Peyer's patch (tissue), 4 donors: ENCODE measurements around the gene RAMP3. TPM values are rescaled to one million over a fixed set of nuclear protein-coding genes. Genes with fewer than 3 reads are reported as not detected.
"Not testable (repeated sequence)": the region's sequence is repeated elsewhere in the genome, so short reads cannot be mapped to it uniquely, and the experiment has no call there.

Experiments
- DNase-seq, 3 donors: peaks; one replicate each; pipeline ENCODE4 v3.0.0-alpha.2; 2017 to 2019
- H3K27ac ChIP-seq, 4 donors: fragments of 200-600 bp; sonication (generic); one replicate each; pipeline ENCODE4 v1.5.1; 2016 to 2019
- H3K27me3 ChIP-seq, 2 donors: fragments of 200-600 bp; sonication (generic); one replicate each; pipeline ENCODE4 v1.5.1; 2019
- H3K36me3 ChIP-seq, 3 donors: fragments of 200-600 bp; sonication (generic); one replicate each; pipeline ENCODE4 v1.5.1; 2016 to 2019
- H3K4me1 ChIP-seq, 4 donors: fragments of 200-600 bp; sonication (generic); one replicate each; pipeline ENCODE4 v1.5.1; 2016 to 2019
- H3K4me3 ChIP-seq, 4 donors: fragments of 200-600 bp; sonication (generic); 1 replicate in 3 of 4; 2 replicates in 1 of 4; pipeline ENCODE4 v1.5.1; 2016 to 2019; ENCODE audit warnings: mild to moderate bottlenecking in 1 of 4
- H3K9me3 ChIP-seq, 4 donors: fragments of 200-600 bp; sonication (generic); one replicate each; pipeline ENCODE4 v1.5.1; 2016 to 2019; ENCODE audit warnings: mild to moderate bottlenecking in 1 of 4
- POLR2A ChIP-seq, 2 donors: fragments of 450-650 bp; IDR thresholded peaks; one replicate each; pipeline ENCODE4 v1.5.1; 2017; ENCODE audit warnings: antibody characterized with exemption in 2 of 2, mild to moderate bottlenecking in 2 of 2, moderate library complexity in 2 of 2
- total RNA-seq, 4 donors: library from RNA; depleted of rRNA; stranded (reverse); fragments of >200 nt; gene quantifications; one replicate each; pipeline ENCODE4 v1.1.0, GENCODE V29; 2016
- TF ChIP-seq, protein P1 (sequence below), 6 experiments: fragments of 450-650 bp in 4 of 6; fragments of 200-600 bp in 2 of 6; sonication (generic) in 1 of 6; IDR thresholded peaks; one replicate each; pipeline ENCODE4 v1.5.1; 2017 to 2019; ENCODE audit warnings: antibody characterized with exemption in 6 of 6, mild to moderate bottlenecking in 3 of 6, moderate library complexity in 1 of 6

The RAMP3 gene
- total RNA-seq, 4 donors from 2014 or later, result 8.6 to 89.1 (median 20.1) TPM

DNA sequence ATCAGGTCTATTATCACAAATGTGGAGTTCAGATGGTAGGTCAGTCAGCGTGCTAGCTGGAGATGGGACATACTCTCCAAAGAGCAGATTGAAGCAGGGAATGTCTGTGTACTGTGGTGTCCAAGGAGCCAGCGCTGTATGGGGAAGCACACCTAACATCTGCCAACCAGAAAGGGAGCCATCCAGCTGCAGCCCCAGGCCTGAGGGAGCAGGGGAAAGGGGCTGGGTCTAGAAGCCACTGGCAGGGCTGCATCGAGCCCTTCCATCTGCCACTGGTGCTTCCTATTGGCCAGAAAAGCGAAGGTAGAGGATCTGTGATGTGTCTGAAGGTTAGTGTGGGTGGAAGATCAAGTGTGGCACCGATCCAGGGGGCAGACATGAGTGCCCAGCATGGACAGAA lies 8.0 kb upstream of the RAMP3 start:
- H3K9me3 ChIP-seq, result no peaks in the 10 kb centered on the region
- no peak overlapping the region for H3K4me3 ChIP-seq
- DNase-seq, result no peak
- H3K36me3 ChIP-seq, result no peaks in the 10 kb centered on the region
- no peak for TF ChIP-seq POLR2A (IDR thresholded peaks at IDR 0.05)
- TF ChIP-seq, protein P1, sequence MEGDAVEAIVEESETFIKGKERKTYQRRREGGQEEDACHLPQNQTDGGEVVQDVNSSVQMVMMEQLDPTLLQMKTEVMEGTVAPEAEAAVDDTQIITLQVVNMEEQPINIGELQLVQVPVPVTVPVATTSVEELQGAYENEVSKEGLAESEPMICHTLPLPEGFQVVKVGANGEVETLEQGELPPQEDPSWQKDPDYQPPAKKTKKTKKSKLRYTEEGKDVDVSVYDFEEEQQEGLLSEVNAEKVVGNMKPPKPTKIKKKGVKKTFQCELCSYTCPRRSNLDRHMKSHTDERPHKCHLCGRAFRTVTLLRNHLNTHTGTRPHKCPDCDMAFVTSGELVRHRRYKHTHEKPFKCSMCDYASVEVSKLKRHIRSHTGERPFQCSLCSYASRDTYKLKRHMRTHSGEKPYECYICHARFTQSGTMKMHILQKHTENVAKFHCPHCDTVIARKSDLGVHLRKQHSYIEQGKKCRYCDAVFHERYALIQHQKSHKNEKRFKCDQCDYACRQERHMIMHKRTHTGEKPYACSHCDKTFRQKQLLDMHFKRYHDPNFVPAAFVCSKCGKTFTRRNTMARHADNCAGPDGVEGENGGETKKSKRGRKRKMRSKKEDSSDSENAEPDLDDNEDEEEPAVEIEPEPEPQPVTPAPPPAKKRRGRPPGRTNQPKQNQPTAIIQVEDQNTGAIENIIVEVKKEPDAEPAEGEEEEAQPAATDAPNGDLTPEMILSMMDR (IDR thresholded peaks at IDR 0.05), result no peak
- no peaks in the 10 kb centered on the region for H3K27me3 ChIP-seq
- H3K27ac ChIP-seq, result no peak overlapping the region
- H3K4me1 ChIP-seq, result no peaks in the 10 kb centered on the region

DNA sequence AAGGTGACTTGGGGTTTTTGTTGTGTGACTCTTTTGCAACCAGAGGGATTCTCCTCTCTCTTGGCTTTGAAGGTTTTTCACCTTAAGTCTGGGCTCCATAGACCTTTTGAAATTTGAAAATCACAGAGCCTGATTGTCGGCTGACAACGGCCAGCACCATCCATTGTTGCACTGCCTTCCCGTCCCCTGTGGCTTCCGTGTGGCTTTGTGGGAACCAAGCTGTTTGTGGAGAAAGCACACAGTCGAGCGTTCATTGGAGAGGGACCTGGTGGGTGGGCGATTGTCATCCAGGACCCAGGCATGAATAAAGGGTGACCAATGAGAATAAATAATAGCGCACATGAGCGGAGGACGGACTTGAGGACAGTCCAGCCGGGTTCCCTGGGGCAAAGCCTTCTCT lies 7.4 kb upstream of the RAMP3 start:
- no peaks in the 10 kb centered on the region for H3K9me3 ChIP-seq
- DNase-seq, result no peak
- no peak for TF ChIP-seq POLR2A (IDR thresholded peaks at IDR 0.05)
- TF ChIP-seq, protein P1 (IDR thresholded peaks at IDR 0.05), result no peak
- H3K27ac ChIP-seq, result no peak overlapping the region
- no peak overlapping the region for H3K4me3 ChIP-seq
- H3K4me1 ChIP-seq, result no peaks in the 10 kb centered on the region
- H3K36me3 ChIP-seq, result no peaks in the 10 kb centered on the region
- no peaks in the 10 kb centered on the region for H3K27me3 ChIP-seq

DNA sequence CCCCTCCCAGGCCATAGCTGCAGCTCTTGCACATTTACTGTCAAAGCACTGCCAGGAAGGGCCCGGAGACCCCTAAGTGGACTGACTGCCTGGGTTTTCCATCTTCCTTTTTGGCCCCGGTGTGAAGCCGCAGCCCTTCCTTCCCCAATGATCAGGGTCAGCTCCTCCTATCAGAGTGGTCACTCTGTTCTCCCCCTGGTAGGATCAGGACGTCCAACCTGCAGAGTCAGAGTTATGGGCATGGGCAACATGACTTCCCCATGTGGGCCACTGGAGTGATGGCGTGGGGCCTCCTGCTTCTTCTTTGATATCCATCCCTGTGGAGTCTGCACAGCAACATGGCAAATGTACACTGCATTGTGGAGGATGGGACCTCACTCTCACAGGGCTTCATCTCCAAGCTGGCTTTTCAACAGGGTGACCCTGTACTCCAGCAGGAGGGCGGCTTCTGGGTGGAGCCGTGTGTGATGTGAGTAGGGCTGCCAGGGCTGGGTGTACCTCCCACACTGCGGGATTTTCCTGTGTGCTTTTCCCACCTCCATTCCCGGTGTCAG lies 6.4 kb upstream of the RAMP3 start:
- Histone ChIP-seq H3K4me1 (no peaks in the 10 kb centered on the region), H3K27ac (no peak overlapping the region), H3K36me3 (no peaks in the 10 kb centered on the region), H3K27me3 (no peaks in the 10 kb centered on the region), H3K9me3 (no peaks in the 10 kb centered on the region), H3K4me3 (no peak overlapping the region)
- DNase-seq, result no peak
- no peak for TF ChIP-seq POLR2A (IDR thresholded peaks at IDR 0.05)
- TF ChIP-seq, protein P1 (IDR thresholded peaks at IDR 0.05), result no peak

DNA sequence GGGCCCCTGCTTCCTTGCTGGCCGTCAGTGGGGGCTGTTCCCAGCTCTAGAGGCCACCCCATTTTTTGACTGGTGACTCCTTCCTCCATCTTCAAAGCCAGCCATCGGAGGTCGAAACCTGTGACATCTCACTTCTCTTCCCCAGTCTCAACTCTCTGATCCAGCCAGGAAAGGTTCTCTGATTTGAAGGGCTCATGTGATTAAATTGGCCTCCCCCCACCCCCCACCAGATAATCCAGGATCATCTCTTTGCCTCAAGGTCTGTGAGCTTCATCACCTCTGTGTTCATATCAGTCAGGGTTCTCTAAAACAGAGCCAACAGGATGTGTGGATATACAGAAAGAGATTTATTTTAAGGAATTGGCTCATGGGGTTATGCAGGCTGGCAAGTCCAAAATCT lies 5.6 kb upstream of the RAMP3 start:
- Histone ChIP-seq H3K4me3 (no peak overlapping the region), H3K36me3 (no peaks in the 10 kb centered on the region), H3K27me3 (no peaks in the 10 kb centered on the region), H3K27ac (no peak overlapping the region), H3K9me3 (no peaks in the 10 kb centered on the region), H3K4me1 (no peaks in the 10 kb centered on the region)
- TF ChIP-seq, protein P1 (IDR thresholded peaks at IDR 0.05), result no peak
- TF ChIP-seq POLR2A (IDR thresholded peaks at IDR 0.05), result no peak
- no peak for DNase-seq

DNA sequence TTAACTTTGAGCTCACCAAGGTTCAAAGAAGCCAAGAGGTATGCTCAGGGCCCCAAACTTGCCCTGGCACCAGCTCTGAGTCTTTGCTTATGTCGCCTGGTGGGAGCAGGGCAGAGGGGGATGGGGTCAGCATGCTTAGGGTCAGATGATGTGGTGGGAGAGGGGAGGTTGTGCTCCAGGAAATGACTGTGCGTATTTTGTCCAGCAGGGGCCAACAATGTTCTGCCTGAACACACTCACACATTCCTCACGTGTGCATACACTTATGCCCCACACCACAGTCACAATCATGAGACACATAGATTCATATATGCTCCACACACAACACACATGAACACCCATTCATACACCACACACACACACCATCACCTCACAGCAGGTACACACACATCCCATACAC lies 4.4 kb upstream of the RAMP3 start:
- DNase-seq, result no peak
- TF ChIP-seq, protein P1 (IDR thresholded peaks at IDR 0.05), result no peak
- no peak for TF ChIP-seq POLR2A (IDR thresholded peaks at IDR 0.05)
- H3K36me3 ChIP-seq, result no peaks in the 10 kb centered on the region
- H3K27ac ChIP-seq, result no peak overlapping the region
- peaks cover 0 to 7% (median 3%) of the 10 kb centered on the region in 4 donors for H3K4me1 ChIP-seq
- no peaks in the 10 kb centered on the region for H3K9me3 ChIP-seq
- peaks cover 0 to 8% of the 10 kb centered on the region in 2 donors for H3K27me3 ChIP-seq
- no peak overlapping the region for H3K4me3 ChIP-seq

DNA sequence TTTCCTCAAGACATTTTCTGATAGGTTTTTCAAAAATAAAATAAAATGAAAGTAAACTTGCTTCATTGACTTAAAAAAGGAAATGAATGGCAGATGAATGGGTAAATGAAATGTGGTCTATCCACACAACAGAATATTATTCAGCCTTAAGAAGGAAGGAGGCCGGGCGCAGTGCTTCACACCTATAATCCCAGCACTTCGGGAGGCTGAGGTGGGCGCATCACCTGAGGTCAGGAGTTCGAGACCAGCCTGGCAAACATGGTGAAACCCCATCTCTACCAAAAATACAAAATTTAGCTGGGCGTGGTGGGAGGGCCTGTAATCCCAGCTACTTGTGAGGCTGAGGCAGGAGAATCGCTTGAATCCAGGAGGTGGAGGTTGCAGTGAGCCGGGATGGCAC lies 3.7 kb upstream of the RAMP3 start:
- H3K9me3 ChIP-seq, H3K27me3 ChIP-seq, H3K27ac ChIP-seq, DNase-seq, H3K4me1 ChIP-seq, H3K36me3 ChIP-seq, H3K4me3 ChIP-seq: not testable (repeated sequence)
